A673 (cell line): ENCODE measurements around the gene VIPR1.

ENCODE experiments used
- CTCF ChIP-seq: fragments of 300-800, 200-600 bp; sonication (generic); conservative IDR thresholded peaks from 2 replicates; pipeline ENCODE4 v1.5.1; 2017; ENCODE audit warnings: low read depth, mild to moderate bottlenecking, antibody characterized with exemption, low read length, moderate library complexity, mixed read lengths
- EZH2 ChIP-seq: fragments of 200-600 bp; sonication (generic); IDR thresholded peaks from 2 replicates; pipeline ENCODE4 v1.6.1; 2017; ENCODE audit warnings: borderline replicate concordance, low read depth, mild to moderate bottlenecking, mixed read lengths, antibody characterized with exemption, low read length; ENCODE audit not compliant: poor library complexity, severe bottlenecking

GRCh38 chr3:42550250-42550649 is 47.8 kb downstream of the VIPR1 start:
- TF ChIP-seq EZH2 (no peak), CTCF (no peak)
